ENCODE measurements around the gene ADH4.
"Not testable (repeated sequence)": the region's sequence is repeated elsewhere in the genome, so short reads cannot be mapped to it uniquely, and the experiment has no call there.

Gene ADH4

GRCh38 chr4:99144070-99144469, at the start of gene ADH4:
TSS of gene ADH4 (minus strand) at chr4:99144297. CDS start at chr4:99144222, 75 bp downstream.
- TF ChIP-seq CTBP1 (IDR thresholded peaks at IDR 0.05; ENCODE audit: borderline replicate concordance) (no peak), FOXK2 (IDR thresholded peaks at IDR 0.05) (no peak), FOXM1 (IDR thresholded peaks at IDR 0.05; ENCODE audit: borderline replicate concordance) (no peak), ELF4 (IDR thresholded peaks at IDR 0.05) (no peak), FOXA1 (IDR thresholded peaks at IDR 0.05) (no peak)
- ChIA-PET CTCF (no interaction called here), POLR2A (interaction anchor here (1.1 kb wide), 1 partner anchor 55 kb away, joined by 3 read pairs; no protein-coding TSS in a partner anchor)
- no peak for DNase-seq (ENCODE audit: extremely low spot score)

GRCh38 chr4:99190336-99190735, 46.2 kb upstream of the ADH4 start:
- DNase-seq (ENCODE audit: extremely low spot score) = no peak
- ChIA-PET CTCF (no interaction called here), POLR2A (no interaction called here)
- TF ChIP-seq SP1 (IDR thresholded peaks at IDR 0.05) = no peak
- no peak for TF ChIP-seq NFRKB (IDR thresholded peaks at IDR 0.05)
- no peak for TF ChIP-seq LEF1 (IDR thresholded peaks at IDR 0.05; ENCODE audit: borderline replicate concordance)
- TF ChIP-seq ZNF384 (IDR thresholded peaks at IDR 0.05) = no peak
- no peak for TF ChIP-seq SUZ12 (IDR thresholded peaks at IDR 0.05)
- no peak for TF ChIP-seq L3MBTL2 (conservative IDR thresholded peaks at IDR 0.05)
- TF ChIP-seq FOXM1 (IDR thresholded peaks at IDR 0.05; ENCODE audit: borderline replicate concordance) = no peak
- no peak for TF ChIP-seq HDGF (IDR thresholded peaks at IDR 0.05; ENCODE audit: borderline replicate concordance)
- TF ChIP-seq PKNOX1 (IDR thresholded peaks at IDR 0.05) = no peak

- CTCF ChIA-PET; POLR2A ChIA-PET; DNase-seq (ENCODE audit: extremely low spot score): not testable (repeated sequence)
These were observed 45.8 kb upstream of the ADH4 start for GRCh38 chr4:99189900-99190299.

- TF ChIP-seq PKNOX1 (IDR thresholded peaks at IDR 0.05) = no peak
- TF ChIP-seq FOXK2 (IDR thresholded peaks at IDR 0.05) = no peak
- no peak for TF ChIP-seq SUZ12 (IDR thresholded peaks at IDR 0.05)
- no peak for TF ChIP-seq FOXM1 (IDR thresholded peaks at IDR 0.05; ENCODE audit: borderline replicate concordance)
- TF ChIP-seq HDGF (IDR thresholded peaks at IDR 0.05; ENCODE audit: borderline replicate concordance) = no peak
- no peak for TF ChIP-seq ZNF384 (IDR thresholded peaks at IDR 0.05)
- no peak for TF ChIP-seq NFRKB (IDR thresholded peaks at IDR 0.05)
- no peak for TF ChIP-seq BHLHE40 (IDR thresholded peaks at IDR 0.05; ENCODE audit: borderline replicate concordance)
- DNase-seq (ENCODE audit: extremely low spot score) = no peak
- ChIA-PET CTCF (no interaction called here), POLR2A (no interaction called here)
These were observed 41.9 kb upstream of the ADH4 start for GRCh38 chr4:99186029-99186428.

- POLR2A ChIA-PET = no interaction called here
- CTCF ChIA-PET = no interaction called here
- no peak for TF ChIP-seq ZNF384 (IDR thresholded peaks at IDR 0.05)
- TF ChIP-seq BHLHE40 (IDR thresholded peaks at IDR 0.05; ENCODE audit: borderline replicate concordance) = no peak
- no peak for TF ChIP-seq ARNT (IDR thresholded peaks at IDR 0.05)
- TF ChIP-seq FOXM1 (IDR thresholded peaks at IDR 0.05; ENCODE audit: borderline replicate concordance) = no peak
- no peak for TF ChIP-seq NFRKB (IDR thresholded peaks at IDR 0.05)
- no peak for TF ChIP-seq FOXK2 (IDR thresholded peaks at IDR 0.05)
- no peak for TF ChIP-seq L3MBTL2 (conservative IDR thresholded peaks at IDR 0.05)
- no peak for TF ChIP-seq FOXA1 (IDR thresholded peaks at IDR 0.05)
- no peak for TF ChIP-seq SUZ12 (IDR thresholded peaks at IDR 0.05)
- no peak for TF ChIP-seq CTBP1 (IDR thresholded peaks at IDR 0.05; ENCODE audit: borderline replicate concordance)
- no peak for TF ChIP-seq ELF4 (IDR thresholded peaks at IDR 0.05)
- TF ChIP-seq LEF1 (IDR thresholded peaks at IDR 0.05; ENCODE audit: borderline replicate concordance) = no peak
- TF ChIP-seq HDGF (IDR thresholded peaks at IDR 0.05; ENCODE audit: borderline replicate concordance) = no peak
- no peak for TF ChIP-seq PKNOX1 (IDR thresholded peaks at IDR 0.05)
- no peak for TF ChIP-seq TARDBP (IDR thresholded peaks at IDR 0.05)
- no peak for TF ChIP-seq SP1 (IDR thresholded peaks at IDR 0.05)
- DNase-seq (ENCODE audit: extremely low spot score) = no peak
These were observed 41.5 kb upstream of the ADH4 start for GRCh38 chr4:99185581-99185980.

- POLR2A ChIA-PET = no interaction called here
- CTCF ChIA-PET = no interaction called here
- no peak for TF ChIP-seq SP1 (IDR thresholded peaks at IDR 0.05)
- TF ChIP-seq LEF1 (IDR thresholded peaks at IDR 0.05; ENCODE audit: borderline replicate concordance) = no peak
- no peak for TF ChIP-seq FOXM1 (IDR thresholded peaks at IDR 0.05; ENCODE audit: borderline replicate concordance)
- TF ChIP-seq CTBP1 (IDR thresholded peaks at IDR 0.05; ENCODE audit: borderline replicate concordance) = no peak
- TF ChIP-seq BHLHE40 (IDR thresholded peaks at IDR 0.05; ENCODE audit: borderline replicate concordance) = no peak
- no peak for TF ChIP-seq ARNT (IDR thresholded peaks at IDR 0.05)
- no peak for TF ChIP-seq SUZ12 (IDR thresholded peaks at IDR 0.05)
- TF ChIP-seq FOXK2 (IDR thresholded peaks at IDR 0.05) = no peak
- TF ChIP-seq ELF4 (IDR thresholded peaks at IDR 0.05) = no peak
- TF ChIP-seq FOXA1 (IDR thresholded peaks at IDR 0.05) = no peak
- TF ChIP-seq ZNF384 (IDR thresholded peaks at IDR 0.05) = no peak
- TF ChIP-seq HDGF (IDR thresholded peaks at IDR 0.05; ENCODE audit: borderline replicate concordance) = no peak
- DNase-seq (ENCODE audit: extremely low spot score) = no peak
These were observed 36.4 kb upstream of the ADH4 start for GRCh38 chr4:99180382-99181070.

- ChIA-PET POLR2A (no interaction called here), CTCF (no interaction called here)
- TF ChIP-seq BHLHE40 (IDR thresholded peaks at IDR 0.05; ENCODE audit: borderline replicate concordance) = no peak
- no peak for TF ChIP-seq PKNOX1 (IDR thresholded peaks at IDR 0.05)
- TF ChIP-seq FOXA1 (IDR thresholded peaks at IDR 0.05) = no peak
- TF ChIP-seq ARNT (IDR thresholded peaks at IDR 0.05) = no peak
- TF ChIP-seq CTBP1 (IDR thresholded peaks at IDR 0.05; ENCODE audit: borderline replicate concordance) = no peak
- no peak for TF ChIP-seq FOXM1 (IDR thresholded peaks at IDR 0.05; ENCODE audit: borderline replicate concordance)
- no peak for TF ChIP-seq FOXK2 (IDR thresholded peaks at IDR 0.05)
- no peak for TF ChIP-seq L3MBTL2 (conservative IDR thresholded peaks at IDR 0.05)
- TF ChIP-seq TARDBP (IDR thresholded peaks at IDR 0.05) = no peak
- no peak for TF ChIP-seq HDGF (IDR thresholded peaks at IDR 0.05; ENCODE audit: borderline replicate concordance)
- no peak for TF ChIP-seq ZNF384 (IDR thresholded peaks at IDR 0.05)
- no peak for TF ChIP-seq NFRKB (IDR thresholded peaks at IDR 0.05)
- TF ChIP-seq SUZ12 (IDR thresholded peaks at IDR 0.05) = no peak
- TF ChIP-seq ELF4 (IDR thresholded peaks at IDR 0.05) = no peak
- no peak for DNase-seq (ENCODE audit: extremely low spot score)
These were observed 35.5 kb upstream of the ADH4 start for GRCh38 chr4:99179626-99180025.

Measured in HEK293T (cell line).